Trophoblast cell (in vitro differentiated cells and primary cell): Measurements from ENCODE around the gene ALDOC.
A peak's percentile ranks its signal among the peaks of the same experiment; 100 is the strongest.

Experiments used
- DNase-seq, 2 donors: peaks; one replicate each; pipeline ENCODE4 v3.0.0-alpha.2; 2016
- H2AFZ ChIP-seq: 2 replicates; pipeline ENCODE4 v1.6.1; 2013; ENCODE audit warnings: low read length, moderate library complexity, mild to moderate bottlenecking; ENCODE audit not compliant: insufficient read depth, poor library complexity
- H2AK5ac ChIP-seq: 2 replicates; pipeline ENCODE4 v1.6.1; 2013; ENCODE audit warnings: mild to moderate bottlenecking, low read length
- H2BK120ac ChIP-seq: 2 replicates; pipeline ENCODE4 v1.6.1; 2013; ENCODE audit warnings: low read length, mild to moderate bottlenecking, moderate library complexity; ENCODE audit not compliant: insufficient read depth, poor library complexity
- H2BK12ac ChIP-seq: 2 replicates; pipeline ENCODE4 v1.6.1; 2013; ENCODE audit warnings: mild to moderate bottlenecking, low read length, moderate library complexity
- H2BK5ac ChIP-seq: 2 replicates; pipeline ENCODE4 v1.6.1; 2013; ENCODE audit warnings: low read length, low read depth, moderate library complexity, mild to moderate bottlenecking; ENCODE audit not compliant: poor library complexity
- H3K14ac ChIP-seq: 2 replicates; pipeline ENCODE4 v1.6.1; 2013; ENCODE audit warnings: mild to moderate bottlenecking, low read length
- H3K18ac ChIP-seq: 2 replicates; pipeline ENCODE4 v1.6.1; 2013; ENCODE audit warnings: mild to moderate bottlenecking, low read length
- H3K23ac ChIP-seq: 2 replicates; pipeline ENCODE4 v1.6.1; 2013; ENCODE audit warnings: low read length
- H3K27ac ChIP-seq: 2 replicates; pipeline ENCODE4 v1.5.1; 2013; ENCODE audit warnings: low read depth, mild to moderate bottlenecking, inconsistent platforms, low read length, moderate library complexity
- H3K27me3 ChIP-seq: 2 replicates; pipeline ENCODE4 v1.6.1; 2013; ENCODE audit warnings: inconsistent platforms, mild to moderate bottlenecking, low read length, moderate library complexity; ENCODE audit not compliant: insufficient read depth
- H3K36me3 ChIP-seq, 2 experiments: 1 replicate in 1 of 2; 2 replicates in 1 of 2; pipeline ENCODE4 v1.6.1; 2013; ENCODE audit warnings: low read length in 2 of 2, mild to moderate bottlenecking in 2 of 2, moderate library complexity in 1 of 2; ENCODE audit not compliant: insufficient read depth in 2 of 2, control insufficient read depth in 1 of 2
- H3K4ac ChIP-seq: 2 replicates; pipeline ENCODE4 v1.6.1; 2013; ENCODE audit warnings: low read depth, mild to moderate bottlenecking, low read length, moderate library complexity
- H3K4me1 ChIP-seq, 2 experiments: 1 replicate in 1 of 2; 2 replicates in 1 of 2; pipeline ENCODE4 v1.6.1; 2013; ENCODE audit warnings: low read length in 2 of 2, mild to moderate bottlenecking in 2 of 2, moderate library complexity in 1 of 2; ENCODE audit not compliant: insufficient read depth in 2 of 2, control insufficient read depth in 1 of 2
- H3K4me2 ChIP-seq: 2 replicates; pipeline ENCODE4 v1.6.1; 2013; ENCODE audit warnings: inconsistent platforms, mild to moderate bottlenecking, low read length, moderate library complexity
- H3K4me3 ChIP-seq: 2 replicates; pipeline ENCODE4 v1.5.1; 2013; ENCODE audit warnings: mild to moderate bottlenecking, low read depth, low read length, inconsistent platforms
- H3K79me1 ChIP-seq: one replicate; pipeline ENCODE4 v1.6.1; 2013; ENCODE audit warnings: low read length
- H3K79me2 ChIP-seq: 2 replicates; pipeline ENCODE4 v1.6.1; 2013; ENCODE audit warnings: low read length, mild to moderate bottlenecking; ENCODE audit not compliant: control insufficient read depth, insufficient read depth, poor library complexity
- H3K9ac ChIP-seq: 2 replicates; pipeline ENCODE4 v1.6.1; 2013; ENCODE audit warnings: mild to moderate bottlenecking, low read length
- H3K9me3 ChIP-seq: 2 replicates; pipeline ENCODE4 v1.6.1; 2013; ENCODE audit warnings: low read depth, mild to moderate bottlenecking, control low read depth, inconsistent platforms, low read length; ENCODE audit not compliant: insufficient read depth
- H4K12ac ChIP-seq: 2 replicates; pipeline ENCODE4 v1.6.1; 2013; ENCODE audit warnings: low read depth, mild to moderate bottlenecking, low read length, moderate library complexity
- H4K8ac ChIP-seq: 2 replicates; pipeline ENCODE4 v1.6.1; 2013; ENCODE audit warnings: low read depth, mild to moderate bottlenecking, low read length, moderate library complexity
- H4K91ac ChIP-seq: one replicate; pipeline ENCODE4 v1.6.1; 2013; ENCODE audit warnings: low read depth, mild to moderate bottlenecking, low read length, moderate library complexity
- WGBS: extraction: QIAGEN DNeasy Blood & Tissue Kit; methylation state at CpG from one replicate; pipeline ENCODE4 v1.1.7; 2013; ENCODE audit warnings: missing lambda C conversion rate; ENCODE audit not compliant: insufficient read length, insufficient coverage; ENCODE audit errors: extremely low coverage; 5-methylcytosine and 5-hydroxymethylcytosine counted together

Gene ALDOC

DNA sequence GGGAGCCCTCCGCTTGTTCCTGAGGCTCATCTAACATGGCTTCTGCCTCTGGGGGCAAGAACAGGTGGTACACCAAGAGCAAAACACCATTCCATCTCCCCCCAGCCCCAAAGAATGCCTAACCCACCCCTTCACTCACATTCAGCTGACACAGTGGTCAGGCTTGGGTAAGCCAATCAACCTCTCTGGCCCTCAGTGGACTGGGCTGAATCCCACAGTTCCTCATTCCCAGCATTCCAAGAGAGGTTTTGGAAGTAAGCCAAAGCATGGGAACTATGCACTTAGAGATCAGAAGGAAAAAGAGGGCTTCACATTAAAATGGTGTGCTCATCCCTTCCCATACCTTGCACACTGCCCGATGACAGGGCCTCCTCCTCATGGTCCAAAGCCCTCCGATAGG lies 13.2 kb downstream of the ALDOC start:
- peaks cover 7 to 9% of the 10 kb centered on the region in 2 experiments for H3K4me1 ChIP-seq
- H2BK120ac ChIP-seq: no peak overlapping the region
- H2BK5ac ChIP-seq: no peak overlapping the region
- no peaks in the 10 kb centered on the region for H3K9me3 ChIP-seq
- no peak overlapping the region for H3K18ac ChIP-seq
- no peak overlapping the region for H3K9ac ChIP-seq
- H3K79me2 ChIP-seq: no peaks in the 10 kb centered on the region
- no peak overlapping the region for H2AFZ ChIP-seq
- no peak overlapping the region for H3K4me3 ChIP-seq
- peak overlapping the region; percentile 26 for H4K8ac ChIP-seq
- no peak overlapping the region for H4K12ac ChIP-seq
- H3K23ac ChIP-seq: no peak overlapping the region
- H4K91ac ChIP-seq: peak overlapping the region; percentile 19
- no peak overlapping the region for H2AK5ac ChIP-seq
- H3K14ac ChIP-seq: no peak overlapping the region
- peak overlapping the region; percentile 19 for H3K4ac ChIP-seq
- H2BK12ac ChIP-seq: no peak overlapping the region
- no CpG with 5 or more reads among the region's 3 CpGs for WGBS
- no peaks in the 10 kb centered on the region for H3K27me3 ChIP-seq
- peaks cover 17% of the 10 kb centered on the region in 2 experiments for H3K36me3 ChIP-seq
- no peak overlapping the region for H3K4me2 ChIP-seq
- DNase-seq: peak in 1 of 2 donors; percentile 79
- H3K79me1 ChIP-seq: peaks cover 2% of the 10 kb centered on the region
- H3K27ac ChIP-seq: peak overlapping the region; percentile 3

DNA sequence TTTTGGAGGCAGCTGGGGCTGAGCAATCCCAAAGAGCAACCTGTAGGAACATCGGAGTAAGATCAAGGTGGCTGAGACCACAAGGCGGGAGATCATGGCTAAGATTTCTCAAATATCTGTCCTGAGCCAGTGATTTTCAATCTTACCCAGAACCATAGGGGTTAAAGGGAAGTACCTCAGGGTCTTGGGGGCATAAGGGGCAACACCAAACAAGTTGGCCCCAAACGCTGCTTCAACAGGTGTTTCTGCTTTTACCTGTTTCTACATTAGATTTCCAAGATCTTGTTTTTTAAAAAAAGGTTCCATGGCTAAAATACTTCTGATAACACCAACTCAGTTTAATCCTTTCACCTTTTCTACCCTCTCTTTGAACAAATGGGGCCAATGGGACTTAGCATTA lies 21.7 kb downstream of the ALDOC start:
- Histone ChIP-seq H4K12ac (no peak overlapping the region), H2AK5ac (no peak overlapping the region), H2BK12ac (no peak overlapping the region), H2AFZ (no peak overlapping the region), H3K4me3 (no peak overlapping the region), H3K14ac (no peak overlapping the region), H3K9me3 (no peaks in the 10 kb centered on the region), H4K8ac (no peak overlapping the region), H3K4me2 (no peak overlapping the region), H4K91ac (no peak overlapping the region), H3K27ac (no peak overlapping the region), H3K9ac (no peak overlapping the region), H3K23ac (no peak overlapping the region), H3K18ac (no peak overlapping the region), H3K4ac (no peak overlapping the region), H3K36me3 (peaks cover 31 to 47% of the 10 kb centered on the region in 2 experiments), H3K4me1 (peaks cover 8 to 9% of the 10 kb centered on the region in 2 experiments), H3K27me3 (no peaks in the 10 kb centered on the region), H3K79me2 (peaks cover 5% of the 10 kb centered on the region), H3K79me1 (peaks cover 5% of the 10 kb centered on the region), H2BK5ac (no peak overlapping the region), H2BK120ac (no peak overlapping the region)
- DNase-seq: no peak
- no CpG with 5 or more reads among the region's 3 CpGs for WGBS

DNA sequence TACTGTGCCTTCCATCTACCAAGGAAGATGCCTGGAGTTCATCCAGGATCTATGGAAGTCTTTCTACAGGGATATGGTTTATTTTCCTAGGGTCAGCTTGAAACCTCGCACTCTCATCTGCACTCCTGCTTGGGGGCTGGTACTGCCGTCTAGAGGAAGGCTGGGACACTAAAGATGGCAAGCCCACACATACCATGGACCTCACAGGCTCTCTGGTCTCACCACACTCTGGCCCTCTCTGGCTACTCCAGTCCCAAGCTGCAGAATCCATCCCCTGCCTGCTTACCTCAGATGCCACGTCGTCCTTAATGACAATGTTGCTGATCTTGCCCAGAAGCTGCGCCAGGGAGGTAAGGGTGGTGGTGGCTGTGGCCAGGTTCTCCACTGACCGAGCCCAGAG lies 22.1 kb downstream of the ALDOC start:
- Histone ChIP-seq H3K27me3 (no peaks in the 10 kb centered on the region), H3K36me3 (peaks cover 27 to 43% of the 10 kb centered on the region in 2 experiments), H2BK5ac (no peak overlapping the region), H3K4me2 (no peak overlapping the region), H2BK120ac (no peak overlapping the region), H4K12ac (no peak overlapping the region), H3K79me1 (peaks cover 5% of the 10 kb centered on the region), H3K18ac (no peak overlapping the region), H3K4me1 (peaks cover 8 to 9% of the 10 kb centered on the region in 2 experiments), H3K9ac (no peak overlapping the region), H3K79me2 (peaks cover 5% of the 10 kb centered on the region), H3K14ac (no peak overlapping the region), H4K8ac (no peak overlapping the region), H3K23ac (no peak overlapping the region), H3K4me3 (no peak overlapping the region), H2AK5ac (no peak overlapping the region), H4K91ac (no peak overlapping the region), H3K4ac (no peak overlapping the region), H3K9me3 (no peaks in the 10 kb centered on the region), H3K27ac (no peak overlapping the region), H2AFZ (no peak overlapping the region), H2BK12ac (no peak overlapping the region)
- no CpG with 5 or more reads among the region's 6 CpGs for WGBS
- DNase-seq: no peak

DNA sequence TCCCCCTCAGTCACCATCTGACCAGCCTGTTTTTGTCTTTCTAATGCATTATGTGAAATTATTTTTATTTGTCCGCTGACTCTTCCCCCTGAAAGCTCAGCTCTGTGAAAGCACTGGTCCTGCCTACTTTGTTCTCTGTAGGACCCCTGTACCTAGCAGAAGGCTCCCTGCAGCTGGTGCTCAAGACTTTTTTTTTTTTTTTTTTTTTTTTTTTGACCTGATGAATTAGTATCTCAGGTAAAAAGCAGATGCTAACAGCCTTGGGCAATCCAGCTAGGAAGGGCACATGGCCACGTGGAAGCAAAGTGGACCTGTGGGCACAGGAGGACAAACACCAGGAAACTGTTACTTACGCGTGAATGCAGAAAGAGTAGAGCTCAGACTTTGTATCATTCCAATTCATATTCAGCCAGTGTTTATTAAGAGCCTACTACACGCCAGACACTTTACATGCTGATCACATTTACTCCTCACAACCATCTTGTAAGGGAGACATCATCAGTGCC lies 23.6 kb downstream of the ALDOC start:
- H2BK120ac ChIP-seq: no peak overlapping the region
- peak overlapping the region; percentile 65 for H3K4me2 ChIP-seq
- H3K79me2 ChIP-seq: peaks cover 5% of the 10 kb centered on the region
- H3K36me3 ChIP-seq: peaks cover 23 to 39% of the 10 kb centered on the region in 2 experiments
- no peak overlapping the region for H4K12ac ChIP-seq
- H2AFZ ChIP-seq: peak overlapping the region; percentile 4
- no peak overlapping the region for H3K18ac ChIP-seq
- peaks cover 5% of the 10 kb centered on the region for H3K79me1 ChIP-seq
- H3K27me3 ChIP-seq: no peaks in the 10 kb centered on the region
- no peaks in the 10 kb centered on the region for H3K9me3 ChIP-seq
- no peak for DNase-seq
- no peak overlapping the region for H3K4me3 ChIP-seq
- H4K8ac ChIP-seq: no peak overlapping the region
- no CpG with 5 or more reads among the region's 5 CpGs for WGBS
- no peak overlapping the region for H3K9ac ChIP-seq
- H4K91ac ChIP-seq: no peak overlapping the region
- H2AK5ac ChIP-seq: no peak overlapping the region
- no peak overlapping the region for H3K27ac ChIP-seq
- no peak overlapping the region for H3K23ac ChIP-seq
- no peak overlapping the region for H2BK12ac ChIP-seq
- H2BK5ac ChIP-seq: no peak overlapping the region
- no peak overlapping the region for H3K4ac ChIP-seq
- H3K4me1 ChIP-seq: peaks cover 8 to 9% of the 10 kb centered on the region in 2 experiments
- H3K14ac ChIP-seq: no peak overlapping the region
